Measurements from ENCODE around the gene SEPHS2. TPM values are rescaled to one million over a fixed set of nuclear protein-coding genes. Genes with fewer than 3 reads are reported as not detected.

Gene SEPHS2
- total and polyA plus RNA-seq, 2 of the 8 experiments (the other 6 are each of a cell fraction or from before 2014, with no cell fraction given): 28.2 to 61.8 TPM

DNA sequence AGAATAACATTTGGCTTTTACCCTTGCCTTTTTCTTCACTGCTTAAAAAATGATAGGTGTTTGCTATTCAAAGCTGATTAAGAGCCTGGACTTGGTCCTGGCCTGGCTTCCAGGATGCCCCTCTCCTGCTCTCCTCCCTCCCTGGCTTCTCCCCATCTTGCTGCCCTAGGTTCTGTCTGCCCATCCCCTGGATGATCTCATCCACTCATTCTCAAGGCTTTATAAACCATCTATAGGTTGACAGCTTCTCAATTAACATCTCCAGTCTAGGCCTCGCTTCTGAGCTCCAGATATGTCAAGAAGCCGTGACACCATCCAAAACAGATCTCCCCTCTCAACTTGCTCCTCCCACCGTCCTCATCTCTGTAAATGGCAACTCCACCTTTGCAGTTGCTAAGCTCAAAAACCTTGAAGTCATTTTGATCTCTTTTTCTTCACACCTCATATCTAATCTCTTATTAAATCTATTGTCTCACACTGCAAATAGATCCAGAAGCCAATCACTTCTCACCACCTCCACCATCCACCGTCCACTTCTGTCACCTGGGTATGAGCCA is 29.5 kb downstream of the SEPHS2 start (continued):
- TF ChIP-seq MAFK (IDR thresholded peaks at IDR 0.05; ENCODE audit: low read depth, low read length) (no peak), CHD1 (IDR thresholded peaks at IDR 0.05; ENCODE audit: low read depth, low read length) (no peak)
